B cell (primary cell): ENCODE results near the gene MYO9B.

ENCODE experiments used
- EZH2 ChIP-seq: IDR thresholded peaks from 2 replicates; pipeline ENCODE4 v1.6.1; 2012; ENCODE audit warnings: borderline replicate concordance, low read depth, mild to moderate bottlenecking, moderate library complexity, low read length; ENCODE audit not compliant: insufficient read depth, poor library complexity, severe bottlenecking
- TF ChIP-seq, protein P1 (sequence below): fragments of 200-600 bp; IDR thresholded peaks from one replicate; pipeline ENCODE4 v1.8.0; 2022; ENCODE audit warnings: antibody characterized with exemption, mild to moderate bottlenecking

DNA sequence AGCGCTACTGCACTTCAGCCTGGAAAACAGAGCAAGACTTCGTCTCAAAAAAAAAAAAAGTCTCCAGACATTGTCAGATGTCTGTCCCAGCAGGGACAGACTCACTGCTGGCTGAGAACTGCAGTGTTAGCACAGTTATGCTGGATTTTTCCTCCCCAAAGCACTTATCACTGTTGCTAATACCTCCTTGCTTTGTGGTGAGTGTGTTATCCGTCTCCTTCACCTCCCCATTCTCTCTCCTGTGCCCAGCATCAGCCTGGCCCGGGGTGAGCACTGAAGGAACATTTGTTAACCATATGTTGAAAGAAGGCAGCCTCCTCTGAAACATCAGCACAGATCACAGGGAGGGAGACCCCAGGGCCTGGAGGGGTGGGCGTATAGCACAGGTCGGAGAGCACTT, 11.3 kb downstream of the MYO9B start:
- no peak for TF ChIP-seq EZH2
- TF ChIP-seq, protein P1, sequence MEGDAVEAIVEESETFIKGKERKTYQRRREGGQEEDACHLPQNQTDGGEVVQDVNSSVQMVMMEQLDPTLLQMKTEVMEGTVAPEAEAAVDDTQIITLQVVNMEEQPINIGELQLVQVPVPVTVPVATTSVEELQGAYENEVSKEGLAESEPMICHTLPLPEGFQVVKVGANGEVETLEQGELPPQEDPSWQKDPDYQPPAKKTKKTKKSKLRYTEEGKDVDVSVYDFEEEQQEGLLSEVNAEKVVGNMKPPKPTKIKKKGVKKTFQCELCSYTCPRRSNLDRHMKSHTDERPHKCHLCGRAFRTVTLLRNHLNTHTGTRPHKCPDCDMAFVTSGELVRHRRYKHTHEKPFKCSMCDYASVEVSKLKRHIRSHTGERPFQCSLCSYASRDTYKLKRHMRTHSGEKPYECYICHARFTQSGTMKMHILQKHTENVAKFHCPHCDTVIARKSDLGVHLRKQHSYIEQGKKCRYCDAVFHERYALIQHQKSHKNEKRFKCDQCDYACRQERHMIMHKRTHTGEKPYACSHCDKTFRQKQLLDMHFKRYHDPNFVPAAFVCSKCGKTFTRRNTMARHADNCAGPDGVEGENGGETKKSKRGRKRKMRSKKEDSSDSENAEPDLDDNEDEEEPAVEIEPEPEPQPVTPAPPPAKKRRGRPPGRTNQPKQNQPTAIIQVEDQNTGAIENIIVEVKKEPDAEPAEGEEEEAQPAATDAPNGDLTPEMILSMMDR, result no peak
